ENCODE measurements around the gene IFI6. TPM values are rescaled to one million over a fixed set of nuclear protein-coding genes. Genes with fewer than 3 reads are reported as not detected.
"Not testable (repeated sequence)": the region's sequence is repeated elsewhere in the genome, so short reads cannot be mapped to it uniquely, and the experiment has no call there.

Gene IFI6
- total RNA-seq, 1 experiment from 2014 or later = 426 TPM

- H3K36me3 Mint-ChIP-seq (ENCODE audit: insufficient read depth, unreplicated experiment) = peaks cover 4% of the 10 kb centered on the region
- no peak for DNase-seq
- H3K4me3 Mint-ChIP-seq (ENCODE audit: low read depth, unreplicated experiment) = no peak overlapping the region
- intact Hi-C loops (cut with micrococcal nuclease; ENCODE audit: unreplicated experiment) = no loop called here
- CTCF ChIA-PET = interaction anchor here (0.6 kb wide), 2 partner anchors 37 to 68 kb away, joined by 3 read pairs; partner anchors contain the start of gene STX12
- H3K27me3 Mint-ChIP-seq (ENCODE audit: unreplicated experiment) = no peaks in the 10 kb centered on the region
- H3K27ac Mint-ChIP-seq (ENCODE audit: unreplicated experiment) = no peak overlapping the region
- no TSS peak for BruUV-seq (replicated peaks)
- H3K4me1 Mint-ChIP-seq (ENCODE audit: low read depth, unreplicated experiment) = no peaks in the 10 kb centered on the region
- TF ChIP-seq CTCF (IDR thresholded peaks at IDR 0.05; ENCODE audit: unreplicated experiment) = no peak
- H3K9me3 Mint-ChIP-seq (ENCODE audit: low read depth, unreplicated experiment) = peaks cover 6% of the 10 kb centered on the region
These were observed 33.0 kb upstream of the IFI6 start for GRCh38 chr1:27704958-27705357.

- H3K9me3 Mint-ChIP-seq (ENCODE audit: low read depth, unreplicated experiment) = not testable (repeated sequence)
These were observed 24.8 kb upstream of the IFI6 start for GRCh38 chr1:27696835-27697234.

GRCh38 chr1:27690183-27690582 is 18.2 kb upstream of the IFI6 start:
- peaks cover 20% of the 10 kb centered on the region for H3K4me1 Mint-ChIP-seq (ENCODE audit: low read depth, unreplicated experiment)
- H3K9me3 Mint-ChIP-seq (ENCODE audit: low read depth, unreplicated experiment) = no peaks in the 10 kb centered on the region
- intact Hi-C loops (cut with micrococcal nuclease; ENCODE audit: unreplicated experiment) = no loop called here
- H3K27ac Mint-ChIP-seq (ENCODE audit: unreplicated experiment) = no peak overlapping the region
- CTCF ChIA-PET = no interaction called here
- BruUV-seq (replicated peaks) = no TSS peak
- no peak for TF ChIP-seq CTCF (IDR thresholded peaks at IDR 0.05; ENCODE audit: unreplicated experiment)
- DNase-seq = no peak
- H3K4me3 Mint-ChIP-seq (ENCODE audit: low read depth, unreplicated experiment) = no peak overlapping the region
- H3K36me3 Mint-ChIP-seq (ENCODE audit: insufficient read depth, unreplicated experiment) = no peaks in the 10 kb centered on the region
- H3K27me3 Mint-ChIP-seq (ENCODE audit: unreplicated experiment) = no peaks in the 10 kb centered on the region

More at GRCh38 chr1:27696835-27697234, 24.8 kb upstream of the IFI6 start:
- H3K4me3 Mint-ChIP-seq (ENCODE audit: low read depth, unreplicated experiment); H3K27me3 Mint-ChIP-seq (ENCODE audit: unreplicated experiment); H3K27ac Mint-ChIP-seq (ENCODE audit: unreplicated experiment); DNase-seq; BruUV-seq (replicated peaks); intact Hi-C loops (cut with micrococcal nuclease; ENCODE audit: unreplicated experiment); CTCF ChIA-PET; H3K4me1 Mint-ChIP-seq (ENCODE audit: low read depth, unreplicated experiment); H3K36me3 Mint-ChIP-seq (ENCODE audit: insufficient read depth, unreplicated experiment): not testable (repeated sequence)

GRCh38 chr1:27689423-27690173 is 17.6 kb upstream of the IFI6 start:
- no peaks in the 10 kb centered on the region for H3K36me3 Mint-ChIP-seq (ENCODE audit: insufficient read depth, unreplicated experiment)
- DNase-seq = no peak
- peaks cover 26% of the 10 kb centered on the region for H3K4me1 Mint-ChIP-seq (ENCODE audit: low read depth, unreplicated experiment)
- no peak overlapping the region for H3K4me3 Mint-ChIP-seq (ENCODE audit: low read depth, unreplicated experiment)
- TF ChIP-seq CTCF (IDR thresholded peaks at IDR 0.05; ENCODE audit: unreplicated experiment) = no peak
- peaks cover 2% of the 10 kb centered on the region for H3K9me3 Mint-ChIP-seq (ENCODE audit: low read depth, unreplicated experiment)
- no peaks in the 10 kb centered on the region for H3K27me3 Mint-ChIP-seq (ENCODE audit: unreplicated experiment)
- intact Hi-C loops (cut with micrococcal nuclease; ENCODE audit: unreplicated experiment) = no loop called here
- H3K27ac Mint-ChIP-seq (ENCODE audit: unreplicated experiment) = no peak overlapping the region
- no TSS peak for BruUV-seq (replicated peaks)
- CTCF ChIA-PET = interaction anchor here (0.6 kb wide), 1 partner anchor 222 kb away, joined by 3 read pairs; no protein-coding TSS in a partner anchor

- H3K4me1 Mint-ChIP-seq (ENCODE audit: low read depth, unreplicated experiment) = peaks cover 43% of the 10 kb centered on the region
- intact Hi-C loops (cut with micrococcal nuclease; ENCODE audit: unreplicated experiment) = no loop called here
- CTCF ChIA-PET = no interaction called here
- DNase-seq = no peak
- no peak overlapping the region for H3K27ac Mint-ChIP-seq (ENCODE audit: unreplicated experiment)
- peaks cover 4% of the 10 kb centered on the region for H3K36me3 Mint-ChIP-seq (ENCODE audit: insufficient read depth, unreplicated experiment)
- BruUV-seq (replicated peaks) = no TSS peak
- H3K9me3 Mint-ChIP-seq (ENCODE audit: low read depth, unreplicated experiment) = peaks cover 6% of the 10 kb centered on the region
- TF ChIP-seq CTCF (IDR thresholded peaks at IDR 0.05; ENCODE audit: unreplicated experiment) = no peak
- H3K27me3 Mint-ChIP-seq (ENCODE audit: unreplicated experiment) = no peaks in the 10 kb centered on the region
- H3K4me3 Mint-ChIP-seq (ENCODE audit: low read depth, unreplicated experiment) = no peak overlapping the region
These were observed 15.9 kb upstream of the IFI6 start for GRCh38 chr1:27687906-27688305.
